OCI-LY7 (cell line): Measurements from ENCODE around the gene PIK3R1. TPM values are rescaled to one million over a fixed set of nuclear protein-coding genes. Genes with fewer than 3 reads are reported as not detected.

ENCODE experiments used
- BruUV-seq: library from RNA; stranded (reverse); fragments of 400-500 nt; replicated peaks from 2 replicates; lab custom pipeline; 2021; lab: Mats Ljungman, UMichigan
- CTCF ChIA-PET: fragments of 300-600 bp; sonication (Branson Sonifier 250); formaldehyde crosslinking; loops from one replicate; lab custom pipeline; 2022; ENCODE audit warnings: antibody characterized with exemption; ENCODE audit not compliant: unreplicated experiment; lab: Charles Lee
- POLR2A ChIA-PET: fragments of 300-600 bp; sonication (Branson Sonifier 250); formaldehyde crosslinking; loops from one replicate; lab custom pipeline; 2022; ENCODE audit warnings: antibody characterized with exemption; lab: Charles Lee
- DNase-seq: peaks from one replicate; pipeline ENCODE4 v3.0.0-alpha.2; 2015; ENCODE audit warnings: low spot score
- H2AFZ ChIP-seq: fragments of 200-600 bp; sonication (generic), shearing (Covaris generic); 2 replicates; pipeline ENCODE4 v1.6.1; 2014; ENCODE audit warnings: mild to moderate bottlenecking, antibody characterized with exemption, low read length, moderate library complexity
- H3K27ac ChIP-seq: fragments of 200-600 bp; sonication (generic); 2 replicates; pipeline ENCODE4 v1.5.1; 2014; ENCODE audit warnings: mixed run types, low read depth, mild to moderate bottlenecking, moderate library complexity, low read length, inconsistent platforms; ENCODE audit not compliant: poor library complexity, severe bottlenecking
- H3K36me3 ChIP-seq: fragments of 200-600 bp; sonication (generic); 2 replicates; pipeline ENCODE4 v1.6.1; 2014; ENCODE audit warnings: mild to moderate bottlenecking, antibody characterized with exemption, low read length, moderate library complexity, mixed read lengths; ENCODE audit not compliant: insufficient read depth
- H3K4me1 ChIP-seq: fragments of 200-600 bp; sonication (generic); 2 replicates; pipeline ENCODE4 v1.5.1; 2014; ENCODE audit warnings: mild to moderate bottlenecking, low read length; ENCODE audit not compliant: insufficient read depth, poor library complexity, severe bottlenecking
- H3K4me2 ChIP-seq: fragments of 200-600 bp; sonication (generic); 2 replicates; pipeline ENCODE4 v1.6.1; 2014; ENCODE audit warnings: mild to moderate bottlenecking, low read length
- H3K4me3 ChIP-seq: fragments of 200-600 bp; sonication (generic); 2 replicates; pipeline ENCODE4 v1.5.1; 2014; ENCODE audit warnings: mild to moderate bottlenecking, low read depth, low read length; ENCODE audit not compliant: poor library complexity, severe bottlenecking
- H3K79me2 ChIP-seq: fragments of 200-600 bp; sonication (generic); 2 replicates; pipeline ENCODE4 v1.6.1; 2016; ENCODE audit warnings: low read depth, mild to moderate bottlenecking, low read length, moderate library complexity, mixed read lengths; ENCODE audit not compliant: insufficient read depth
- H3K9me2 ChIP-seq: fragments of 200-600 bp; sonication (generic); 2 replicates; pipeline ENCODE4 v1.6.1; 2016; ENCODE audit warnings: mild to moderate bottlenecking, low read length, mixed read lengths; ENCODE audit not compliant: insufficient read depth
- H3K9me3 ChIP-seq: fragments of 200-600 bp; sonication (generic); 2 replicates; pipeline ENCODE4 v1.6.1; 2014; ENCODE audit warnings: mild to moderate bottlenecking, mixed run types, low read length, mixed read lengths
- H4K20me1 ChIP-seq: fragments of 200-600 bp; sonication (generic); 2 replicates; pipeline ENCODE4 v1.6.1; 2014; ENCODE audit warnings: mild to moderate bottlenecking, antibody characterized with exemption, low read length, moderate library complexity, mixed read lengths; ENCODE audit not compliant: insufficient read depth
- EZH2phosphoT487 ChIP-seq: fragments of 200-600 bp; sonication (generic); IDR thresholded peaks from 2 replicates; pipeline ENCODE4 v1.6.1; 2018; ENCODE audit warnings: low read depth, borderline replicate concordance, mild to moderate bottlenecking, mixed run types, antibody characterized with exemption, low read length, moderate library complexity, mixed read lengths
- intact Hi-C: fragments of 100-400 bp; cut with micrococcal nuclease; formaldehyde crosslinking; loops from one replicate; pipeline ENCODE4 v1.10.0; 2022; ENCODE audit not compliant: unreplicated experiment
- total RNA-seq, 2 experiments: library from RNA; depleted of rRNA in 1 of 2; stranded (reverse); fragments of >200 nt in 1 of 2; shearing (Covaris generic) in 1 of 2; gene quantifications; 2 replicates each; pipeline ENCODE4 v1.2.3, GENCODE V29; 2014 to 2022
- TF ChIP-seq, protein P1 (sequence below): fragments of 200-600 bp; sonication (generic); conservative IDR thresholded peaks from 2 replicates; pipeline ENCODE4 v1.5.1; 2014; ENCODE audit warnings: mild to moderate bottlenecking, antibody characterized with exemption, low read length, moderate library complexity, mixed read lengths

The PIK3R1 gene
- total RNA-seq, 2 experiments from 2014 or later: 15.8 to 43.4 TPM

DNA sequence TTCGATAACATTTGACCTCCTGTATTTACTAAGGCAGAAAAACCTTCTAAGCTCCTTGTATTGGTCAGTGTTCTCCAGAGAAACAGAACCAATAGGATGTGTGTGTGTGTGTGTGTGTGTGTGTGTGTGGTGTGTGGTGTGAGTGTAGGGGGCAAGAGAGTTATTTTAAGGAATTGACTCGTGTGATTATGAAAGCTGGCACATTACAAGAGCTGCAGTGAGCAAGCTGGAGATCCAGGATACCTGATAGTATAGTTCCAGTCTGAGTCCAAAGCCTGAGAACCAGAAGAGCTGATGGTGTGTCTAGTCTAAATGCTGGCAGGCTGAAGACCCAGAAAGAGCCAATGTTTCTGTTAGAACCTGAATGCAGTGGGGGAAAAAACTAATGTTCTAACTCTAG lies 21.2 kb upstream of the PIK3R1 start:
- Histone ChIP-seq H3K4me3 (no peak overlapping the region), H3K79me2 (no peaks in the 10 kb centered on the region), H3K4me2 (no peak overlapping the region; the same call in 1 of the 2 replicates), H3K9me3 (no peaks in the 10 kb centered on the region), H3K4me1 (peaks cover 37% of the 10 kb centered on the region), H2AFZ (peak overlapping the region; percentile 83; the same call in 1 of the 2 replicates), H4K20me1 (no peaks in the 10 kb centered on the region), H3K9me2 (no peaks in the 10 kb centered on the region), H3K27ac (no peak overlapping the region), H3K36me3 (no peaks in the 10 kb centered on the region)
- CTCF ChIA-PET: no interaction called here
- DNase-seq: no peak
- BruUV-seq: no TSS peak
- POLR2A ChIA-PET: no interaction called here
- intact Hi-C loops: no loop called here
- no peak for TF ChIP-seq EZH2phosphoT487
- TF ChIP-seq, protein P1, sequence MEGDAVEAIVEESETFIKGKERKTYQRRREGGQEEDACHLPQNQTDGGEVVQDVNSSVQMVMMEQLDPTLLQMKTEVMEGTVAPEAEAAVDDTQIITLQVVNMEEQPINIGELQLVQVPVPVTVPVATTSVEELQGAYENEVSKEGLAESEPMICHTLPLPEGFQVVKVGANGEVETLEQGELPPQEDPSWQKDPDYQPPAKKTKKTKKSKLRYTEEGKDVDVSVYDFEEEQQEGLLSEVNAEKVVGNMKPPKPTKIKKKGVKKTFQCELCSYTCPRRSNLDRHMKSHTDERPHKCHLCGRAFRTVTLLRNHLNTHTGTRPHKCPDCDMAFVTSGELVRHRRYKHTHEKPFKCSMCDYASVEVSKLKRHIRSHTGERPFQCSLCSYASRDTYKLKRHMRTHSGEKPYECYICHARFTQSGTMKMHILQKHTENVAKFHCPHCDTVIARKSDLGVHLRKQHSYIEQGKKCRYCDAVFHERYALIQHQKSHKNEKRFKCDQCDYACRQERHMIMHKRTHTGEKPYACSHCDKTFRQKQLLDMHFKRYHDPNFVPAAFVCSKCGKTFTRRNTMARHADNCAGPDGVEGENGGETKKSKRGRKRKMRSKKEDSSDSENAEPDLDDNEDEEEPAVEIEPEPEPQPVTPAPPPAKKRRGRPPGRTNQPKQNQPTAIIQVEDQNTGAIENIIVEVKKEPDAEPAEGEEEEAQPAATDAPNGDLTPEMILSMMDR: no peak

DNA sequence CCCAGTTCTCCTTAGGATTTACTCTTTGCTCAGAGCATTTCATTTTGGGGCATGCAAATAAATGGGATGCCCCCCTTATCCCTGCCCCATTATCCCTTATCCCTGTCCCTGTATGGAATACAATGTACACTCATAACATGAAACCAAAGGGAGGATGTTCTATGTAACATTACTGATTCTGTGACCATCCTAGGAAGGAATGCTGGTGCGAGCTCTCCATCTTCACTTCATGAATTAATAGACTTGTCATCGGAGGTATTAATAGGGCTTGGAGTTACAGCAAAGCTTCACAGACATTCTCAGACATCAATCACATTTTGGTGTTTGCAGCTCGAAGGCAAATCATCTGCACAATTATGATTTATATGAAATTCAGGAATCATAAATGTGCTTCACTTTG lies 20.4 kb upstream of the PIK3R1 start:
- Histone ChIP-seq H3K4me2 (no peak overlapping the region), H3K9me3 (no peaks in the 10 kb centered on the region), H3K9me2 (no peaks in the 10 kb centered on the region), H3K4me1 (peaks cover 32% of the 10 kb centered on the region), H3K4me3 (no peak overlapping the region), H4K20me1 (no peaks in the 10 kb centered on the region), H3K36me3 (no peaks in the 10 kb centered on the region), H3K27ac (no peak overlapping the region), H2AFZ (no peak overlapping the region), H3K79me2 (no peaks in the 10 kb centered on the region)
- DNase-seq: no peak
- CTCF ChIA-PET: interaction anchor here (1.1 kb wide), 1 partner anchor 25 kb away, joined by 3 read pairs; no protein-coding TSS in a partner anchor
- no TSS peak for BruUV-seq
- TF ChIP-seq EZH2phosphoT487: no peak
- TF ChIP-seq, protein P1: no peak
- intact Hi-C loops: no loop called here
- POLR2A ChIA-PET: interaction anchor here (0.8 kb wide), 1 partner anchor 9 kb away, joined by 3 read pairs; no protein-coding TSS in a partner anchor

DNA sequence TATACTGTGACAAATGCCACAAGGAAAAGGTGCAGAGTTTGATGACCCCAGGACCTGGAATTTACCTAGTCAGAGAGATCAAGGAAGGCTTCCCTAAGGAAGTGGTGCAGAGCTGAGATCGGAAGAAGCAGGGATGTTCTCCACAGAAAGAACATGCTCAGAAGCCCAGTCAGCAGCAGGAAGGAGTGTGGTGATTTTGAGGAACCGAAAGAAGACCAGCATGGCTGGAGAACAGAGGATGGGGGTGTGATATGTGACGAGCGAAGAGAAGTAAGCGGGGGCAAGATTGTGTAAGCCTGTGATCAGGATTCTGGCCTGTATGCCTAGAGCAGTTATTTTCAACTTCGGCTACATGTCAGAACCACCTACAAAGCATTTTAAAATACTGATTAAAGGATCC lies 18.7 kb upstream of the PIK3R1 start:
- TF ChIP-seq EZH2phosphoT487: no peak
- TF ChIP-seq, protein P1: no peak
- no peak overlapping the region for H3K4me3 ChIP-seq
- peak; percentile 68 for DNase-seq
- H3K9me3 ChIP-seq: no peaks in the 10 kb centered on the region
- H3K79me2 ChIP-seq: no peaks in the 10 kb centered on the region
- ChIA-PET POLR2A (interaction anchor here (0.7 kb wide), 1 partner anchor 14 kb away, joined by 3 read pairs; no protein-coding TSS in a partner anchor), CTCF (no interaction called here)
- no peaks in the 10 kb centered on the region for H4K20me1 ChIP-seq
- peak overlapping the region; percentile 3 for H3K27ac ChIP-seq
- intact Hi-C loops: no loop called here
- peaks cover 28% of the 10 kb centered on the region for H3K4me1 ChIP-seq
- peak overlapping the region; percentile 35; the same call in 1 of the 2 replicates for H3K4me2 ChIP-seq
- H2AFZ ChIP-seq: peak overlapping the region; percentile 32; the same call in 1 of the 2 replicates
- no peaks in the 10 kb centered on the region for H3K36me3 ChIP-seq
- no peaks in the 10 kb centered on the region for H3K9me2 ChIP-seq
- no TSS peak for BruUV-seq
